SH-SY5Y (cell line): ENCODE results near the gene NAT9.

ENCODE experiments used
- GATA2 ChIP-seq: IDR thresholded peaks from 2 replicates; pipeline ENCODE4 v1.6.1; 2011; ENCODE audit warnings: mild to moderate bottlenecking, low read depth, low read length
- GATA3 ChIP-seq: IDR thresholded peaks from 2 replicates; pipeline ENCODE4 v1.6.1; 2011; ENCODE audit warnings: low read depth, mild to moderate bottlenecking, low read length, moderate library complexity

DNA sequence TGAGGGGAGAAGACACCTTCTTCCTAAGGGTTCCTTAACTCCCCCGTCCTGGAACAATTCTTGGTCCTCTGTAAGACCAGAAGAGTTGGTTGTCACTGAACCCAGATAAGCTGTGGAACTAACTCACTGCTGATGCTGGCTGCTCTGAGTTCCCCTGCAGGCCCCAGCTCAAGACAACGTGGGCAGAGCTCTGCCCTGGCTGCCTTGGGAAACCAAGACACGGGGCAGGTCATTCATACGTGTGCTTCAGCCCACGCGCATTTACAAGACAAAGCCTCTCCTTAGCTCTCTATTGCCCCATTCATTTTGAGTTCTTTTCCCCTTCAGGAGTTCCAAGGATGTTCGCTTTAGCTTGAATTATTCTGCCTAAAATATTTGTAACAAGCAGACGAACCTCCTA lies 3.4 kb upstream of the NAT9 start:
- no peak for TF ChIP-seq GATA2
- TF ChIP-seq GATA3, result no peak
